ENCODE data around the gene PPFIA3.
A peak's percentile ranks its signal among the peaks of the same experiment; 100 is the strongest.

PPFIA3 gene

GRCh38 chr19:49186108-49186507 lies 66.8 kb downstream of the PPFIA3 start:
- no peak for DNase-seq

GRCh38 chr19:49188626-49189200 lies 69.4 kb downstream of the PPFIA3 start:
- DNase-seq: no peak

GRCh38 chr19:49189259-49189658 lies 69.9 kb downstream of the PPFIA3 start:
- DNase-seq: no peak

- DNase-seq: no peak
These were observed 71.4 kb downstream of the PPFIA3 start for GRCh38 chr19:49190781-49191180.

- DNase-seq: no peak
These were observed 74.6 kb downstream of the PPFIA3 start for GRCh38 chr19:49193822-49194394.

GRCh38 chr19:49194408-49194807 lies 75.1 kb downstream of the PPFIA3 start:
- DNase-seq: no peak

GRCh38 chr19:49196527-49197240 lies 77.3 kb downstream of the PPFIA3 start:
- peak; percentile 72 for DNase-seq

GRCh38 chr19:49200238-49200862 lies 81.0 kb downstream of the PPFIA3 start:
- DNase-seq: no peak
